Measurements from ENCODE around the gene LMNA.
"Not testable (repeated sequence)": the region's sequence is repeated elsewhere in the genome, so short reads cannot be mapped to it uniquely, and the experiment has no call there.

The LMNA gene

DNA sequence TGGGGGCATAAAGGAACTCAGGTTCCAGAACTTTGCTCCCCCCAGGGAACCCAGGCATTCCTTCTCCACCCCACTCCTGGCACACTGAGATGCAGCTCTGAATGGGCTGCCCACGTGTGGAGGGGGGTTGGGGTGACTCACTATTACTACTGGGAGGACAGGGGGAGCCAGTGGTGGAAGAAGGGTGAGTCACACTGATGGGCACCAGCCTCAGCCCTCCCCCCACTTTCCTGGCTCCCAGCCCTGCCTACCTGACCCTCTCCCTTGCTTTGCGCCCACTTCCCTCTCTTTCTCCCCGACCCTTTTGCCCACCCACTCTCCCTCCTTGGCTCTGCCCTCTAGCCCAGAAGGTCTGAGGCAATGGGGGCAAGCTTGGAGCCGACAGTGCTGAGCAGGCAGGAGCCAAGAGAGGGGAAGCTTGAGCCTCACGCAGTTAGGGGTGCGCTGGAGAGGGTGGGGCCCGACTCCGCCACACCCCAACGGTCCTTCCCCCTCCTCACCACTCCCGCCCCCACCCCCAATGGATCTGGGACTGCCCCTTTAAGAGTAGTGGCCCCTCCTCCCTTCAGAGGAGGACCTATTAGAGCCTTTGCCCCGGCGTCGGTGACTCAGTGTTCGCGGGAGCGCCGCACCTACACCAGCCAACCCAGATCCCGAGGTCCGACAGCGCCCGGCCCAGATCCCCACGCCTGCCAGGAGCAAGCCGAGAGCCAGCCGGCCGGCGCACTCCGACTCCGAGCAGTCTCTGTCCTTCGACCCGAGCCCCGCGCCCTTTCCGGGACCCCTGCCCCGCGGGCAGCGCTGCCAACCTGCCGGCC lies at the start of gene LMNA:
Gene LMNA, plus strand, starts transcription at position 611 of the 818 bp plus-strand sequence. CDS start 208 bp downstream, outside the sequence.
- peak; percentile 61 to 65 for DNase-seq (ENCODE audit: low read depth in 2 of 2)

DNA sequence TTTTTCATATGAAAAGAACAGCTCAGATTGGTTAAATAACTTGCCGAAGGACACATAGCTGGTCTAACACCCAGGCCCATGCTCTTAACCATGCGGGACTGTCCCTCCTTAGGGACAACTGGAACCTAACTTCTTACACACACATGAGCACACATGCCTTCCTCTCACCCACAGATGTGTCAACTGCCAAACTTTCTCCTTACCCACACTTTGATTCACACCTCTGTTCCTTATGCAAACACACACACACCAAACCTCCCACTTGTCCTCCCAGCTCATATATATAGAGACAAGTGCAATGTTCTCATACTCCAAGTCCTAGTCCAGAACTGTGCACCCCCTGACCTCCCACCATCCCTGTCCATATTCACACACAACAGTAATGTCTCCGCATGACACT lies 49.3 kb upstream of the LMNA start:
- no peak for DNase-seq (ENCODE audit: low read depth in 2 of 2)

DNA sequence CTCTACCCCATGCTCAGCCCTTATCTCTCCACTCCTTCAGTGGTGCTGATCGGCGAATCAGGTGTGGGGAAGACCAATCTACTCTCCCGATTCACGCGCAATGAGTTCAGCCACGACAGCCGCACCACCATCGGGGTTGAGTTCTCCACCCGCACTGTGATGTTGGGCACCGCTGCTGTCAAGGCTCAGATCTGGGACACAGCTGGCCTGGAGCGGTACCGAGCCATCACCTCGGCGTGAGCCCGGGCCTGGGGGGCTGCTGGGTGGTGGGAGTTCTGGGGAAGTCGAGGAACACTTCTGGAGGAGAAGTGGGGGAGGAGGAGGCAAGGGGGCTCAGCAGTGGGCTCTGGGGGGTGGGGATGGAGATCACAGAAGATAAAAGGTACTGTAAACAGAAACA lies 48.6 kb upstream of the LMNA start:
- no peak for DNase-seq (ENCODE audit: low read depth in 2 of 2)

DNA sequence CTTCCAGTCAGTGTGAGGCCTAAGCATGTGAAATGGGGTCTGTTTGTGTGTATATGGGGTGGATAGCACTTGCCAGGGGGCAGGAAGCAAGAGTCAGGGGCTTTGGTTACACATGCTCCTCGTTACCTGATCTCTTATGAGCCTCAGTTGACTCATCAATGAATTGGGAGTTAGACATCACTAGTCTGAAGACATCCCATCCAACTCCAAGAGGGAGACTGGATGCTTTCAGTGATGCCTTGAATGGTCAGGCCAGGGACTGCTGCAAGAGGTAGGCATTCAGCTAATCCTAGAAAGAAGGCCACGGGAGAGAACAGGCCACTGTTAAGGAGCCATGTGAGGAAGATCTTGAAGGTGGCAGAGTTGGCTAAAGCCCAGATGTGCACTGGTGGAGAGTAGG lies 47.2 kb upstream of the LMNA start:
- no peak for DNase-seq (ENCODE audit: low read depth in 2 of 2)

DNA sequence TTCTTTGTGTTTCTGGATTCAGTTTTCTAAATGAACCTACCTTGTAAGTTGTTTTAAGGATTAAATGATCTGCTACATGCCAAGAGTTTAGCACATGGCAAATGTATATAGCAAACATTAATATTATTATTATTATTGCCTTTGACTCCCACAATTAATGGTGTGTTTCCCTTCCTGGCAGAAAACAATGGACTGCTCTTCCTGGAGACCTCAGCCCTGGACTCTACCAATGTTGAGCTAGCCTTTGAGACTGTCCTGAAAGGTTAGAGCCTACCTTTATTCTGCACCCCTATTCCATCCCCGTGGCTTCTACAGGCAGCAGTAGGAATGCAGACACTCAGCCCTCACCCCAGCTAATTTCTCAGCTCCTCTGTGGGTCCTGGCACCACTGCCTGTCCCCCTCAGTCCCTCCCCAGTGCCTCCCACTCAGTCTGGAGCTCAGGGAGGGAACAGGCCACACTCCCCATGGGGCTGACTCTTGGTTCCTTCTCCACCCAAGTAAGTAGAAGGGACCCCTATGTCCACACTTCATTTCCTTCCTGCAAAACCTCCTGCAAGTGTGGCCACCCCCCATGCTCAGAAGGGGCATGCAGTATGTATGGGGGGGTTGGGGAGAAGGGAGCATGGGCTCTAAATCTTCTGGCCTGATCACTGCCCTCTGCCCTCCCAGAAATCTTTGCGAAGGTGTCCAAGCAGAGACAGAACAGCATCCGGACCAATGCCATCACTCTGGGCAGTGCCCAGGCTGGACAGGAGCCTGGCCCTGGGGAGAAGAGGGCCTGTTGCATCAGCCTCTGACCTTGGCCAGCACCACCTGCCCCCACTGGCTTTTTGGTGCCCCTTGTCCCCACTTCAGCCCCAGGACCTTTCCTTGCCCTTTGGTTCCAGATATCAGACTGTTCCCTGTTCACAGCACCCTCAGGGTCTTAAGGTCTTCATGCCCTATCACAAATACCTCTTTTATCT lies 44.7 kb upstream of the LMNA start:
- DNase-seq (ENCODE audit: low read depth in 2 of 2) = no peak

DNA sequence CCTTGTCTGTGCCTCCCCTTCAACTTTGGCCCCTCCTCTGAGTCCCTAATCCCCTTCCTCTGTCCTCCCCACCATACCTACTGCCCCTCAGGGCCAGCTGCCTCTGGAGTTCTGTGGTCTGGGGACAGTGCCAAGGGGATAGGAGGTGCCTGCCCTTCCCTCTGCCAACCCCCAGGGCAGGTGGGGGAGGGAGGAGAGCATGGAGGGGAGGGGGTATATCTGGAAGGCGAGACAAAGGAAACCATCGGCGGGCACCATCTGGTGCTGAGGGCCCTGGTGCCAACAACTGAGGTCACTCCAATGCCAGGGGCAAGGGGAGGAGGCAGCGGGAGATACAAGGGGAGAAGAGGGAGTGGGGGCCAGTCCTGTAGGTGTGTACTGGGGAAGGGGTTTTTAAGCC lies 44.0 kb upstream of the LMNA start:
- no peak for DNase-seq (ENCODE audit: low read depth in 2 of 2)

DNA sequence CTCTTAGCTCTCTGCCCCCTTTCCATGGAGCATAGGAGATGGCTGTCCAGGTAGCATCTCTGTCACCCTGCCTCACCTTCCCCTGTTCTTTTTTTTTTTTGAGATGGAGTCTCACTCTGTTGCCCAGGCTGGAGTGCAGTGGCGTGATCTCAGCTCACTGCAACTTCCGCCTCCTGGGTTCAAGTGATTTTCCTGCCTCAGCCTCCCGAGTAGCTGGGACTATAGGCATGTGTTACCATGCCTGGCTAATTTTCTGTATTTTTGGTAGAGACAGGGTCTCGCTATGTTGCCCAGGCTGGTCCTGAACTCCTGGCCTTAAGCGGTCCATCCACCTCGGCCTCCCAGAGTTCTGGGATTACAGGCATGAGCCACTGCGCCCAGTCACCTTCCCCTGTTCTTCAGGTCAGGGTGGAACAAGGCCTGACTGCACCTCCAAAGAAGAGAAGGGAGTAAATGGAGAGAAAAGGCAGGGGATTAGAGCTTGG lies 43.1 kb upstream of the LMNA start:
- DNase-seq (ENCODE audit: low read depth in 2 of 2) = not testable (repeated sequence)

DNA sequence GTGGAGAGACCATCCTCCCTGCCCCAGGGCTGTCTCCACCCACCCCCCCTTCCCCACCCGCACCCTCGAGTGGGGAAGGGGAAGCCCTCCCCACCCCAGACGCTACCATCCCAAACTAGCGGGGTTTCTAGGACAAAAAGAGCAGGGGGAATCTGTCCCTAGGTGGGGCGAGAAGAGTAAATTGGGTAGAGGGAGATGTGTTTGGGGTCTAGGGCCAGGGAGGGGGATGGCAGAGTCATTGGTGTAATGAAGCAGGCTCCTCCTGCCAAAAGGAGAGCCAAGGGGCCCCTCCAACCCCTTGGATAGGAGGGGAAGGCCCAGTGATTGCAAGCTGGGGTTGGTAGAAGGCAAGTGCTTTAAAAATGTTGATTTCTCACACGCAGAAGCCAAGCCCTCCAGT lies 42.3 kb upstream of the LMNA start:
- DNase-seq (ENCODE audit: low read depth in 2 of 2) = no peak

DNA sequence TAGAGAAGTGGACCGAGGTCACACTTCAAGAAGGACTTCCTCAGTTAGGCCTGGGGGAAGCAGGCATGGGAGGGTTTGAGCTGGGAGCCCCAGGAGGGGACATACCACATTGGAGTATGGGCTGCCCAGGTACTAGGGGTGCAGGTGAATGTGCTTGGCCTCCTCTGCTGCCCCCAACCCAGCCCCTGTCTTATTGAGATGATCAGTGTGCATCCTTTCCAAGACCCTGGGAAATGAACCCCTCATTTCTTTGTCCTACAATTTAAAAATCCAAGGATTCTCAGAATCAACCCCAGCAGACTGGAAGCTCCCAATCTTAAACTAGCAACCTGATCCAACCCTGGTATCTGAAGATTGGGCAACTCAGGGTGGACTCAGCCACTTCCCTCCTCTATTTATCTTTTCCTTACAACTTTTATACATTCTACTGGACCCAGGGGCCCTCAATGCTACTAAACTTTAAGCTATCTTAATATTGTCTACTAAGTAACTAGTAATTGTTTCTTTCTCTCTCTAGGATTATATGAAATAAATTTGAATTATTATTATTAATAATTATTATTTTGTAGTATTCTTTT lies 41.3 kb upstream of the LMNA start:
- DNase-seq (ENCODE audit: low read depth in 2 of 2) = no peak

DNA sequence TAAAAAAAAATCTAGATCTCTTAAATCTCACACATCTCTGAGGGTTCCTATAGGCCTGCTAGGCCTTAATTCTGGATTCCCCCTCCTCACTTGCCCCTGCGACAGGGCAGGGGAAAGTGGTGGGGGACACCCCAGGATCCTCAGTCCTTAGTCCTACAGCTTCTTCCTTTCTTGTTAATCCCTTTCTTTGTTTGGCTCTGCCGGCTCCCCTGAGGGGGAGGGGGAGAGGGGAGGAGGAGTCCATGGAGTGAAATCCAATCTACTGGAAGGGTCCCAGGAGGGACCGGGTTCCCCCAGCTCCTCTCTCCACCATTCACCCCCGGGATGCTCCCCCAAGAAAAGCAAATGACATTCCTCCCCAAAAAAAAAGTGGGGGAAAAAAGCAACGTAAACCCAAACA lies 40.8 kb upstream of the LMNA start:
- DNase-seq (ENCODE audit: low read depth in 2 of 2) = no peak

DNA sequence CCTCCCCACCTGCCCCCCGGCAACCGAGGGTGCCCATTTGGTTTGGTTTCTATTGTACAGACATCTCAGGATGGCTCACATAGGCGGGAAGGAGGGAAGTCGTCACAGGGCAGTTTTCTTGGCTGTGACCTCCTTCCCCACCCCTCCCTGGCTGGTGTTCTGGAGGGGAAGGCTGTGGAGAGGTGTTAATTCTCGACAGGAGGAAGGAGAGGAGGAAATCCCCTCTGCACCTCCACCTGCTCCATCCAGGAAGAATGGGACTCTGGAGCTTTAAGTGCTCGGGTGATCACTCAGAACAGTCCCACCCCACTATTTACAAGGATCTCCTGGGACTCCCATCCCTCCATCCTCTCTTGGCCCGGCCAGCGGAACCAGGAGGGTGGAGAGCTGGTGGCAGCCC lies 39.9 kb upstream of the LMNA start:
- no peak for DNase-seq (ENCODE audit: low read depth in 2 of 2)

DNA sequence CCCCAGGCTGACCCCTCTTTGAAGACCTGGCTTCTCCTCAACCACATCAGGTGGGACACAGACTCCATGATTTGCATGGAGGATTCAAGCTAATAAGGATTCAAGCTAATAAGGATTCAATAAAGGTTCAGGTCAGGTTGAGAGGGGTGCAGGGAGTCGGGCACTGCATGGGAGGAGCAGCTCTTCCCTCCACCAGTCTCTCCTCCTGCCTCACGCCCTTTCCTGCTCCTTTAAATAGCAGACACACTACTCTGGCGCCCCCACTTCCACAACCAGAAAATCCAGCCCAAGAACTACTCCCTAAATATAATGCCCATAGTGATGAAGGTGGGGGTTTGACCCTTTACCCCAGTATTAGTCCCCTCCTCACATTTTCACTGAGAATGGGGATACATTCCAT lies 39.3 kb upstream of the LMNA start:
- no peak for DNase-seq (ENCODE audit: low read depth in 2 of 2)

DNA sequence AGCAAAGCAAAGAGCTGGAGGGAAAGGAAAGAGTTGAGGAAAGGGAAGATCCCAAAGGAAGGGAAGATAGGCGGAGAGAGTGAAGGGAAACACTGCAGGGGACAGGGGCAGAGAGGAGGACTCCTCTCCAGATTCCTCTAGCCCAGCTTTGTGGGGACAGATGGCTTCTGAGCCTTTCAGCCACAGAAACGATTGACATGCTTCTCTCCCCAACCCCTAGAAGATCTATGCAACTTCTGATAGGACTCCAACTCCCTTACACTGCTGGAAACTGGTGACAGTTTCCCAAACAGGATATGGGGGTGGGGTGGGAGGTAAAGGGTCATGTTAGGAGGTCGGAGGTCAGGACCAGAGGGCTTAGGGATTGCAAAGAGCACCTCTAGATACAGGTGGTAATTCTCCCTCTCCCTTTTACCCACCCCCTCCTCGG lies 38.7 kb upstream of the LMNA start:
- no peak for DNase-seq (ENCODE audit: low read depth in 2 of 2)

DNA sequence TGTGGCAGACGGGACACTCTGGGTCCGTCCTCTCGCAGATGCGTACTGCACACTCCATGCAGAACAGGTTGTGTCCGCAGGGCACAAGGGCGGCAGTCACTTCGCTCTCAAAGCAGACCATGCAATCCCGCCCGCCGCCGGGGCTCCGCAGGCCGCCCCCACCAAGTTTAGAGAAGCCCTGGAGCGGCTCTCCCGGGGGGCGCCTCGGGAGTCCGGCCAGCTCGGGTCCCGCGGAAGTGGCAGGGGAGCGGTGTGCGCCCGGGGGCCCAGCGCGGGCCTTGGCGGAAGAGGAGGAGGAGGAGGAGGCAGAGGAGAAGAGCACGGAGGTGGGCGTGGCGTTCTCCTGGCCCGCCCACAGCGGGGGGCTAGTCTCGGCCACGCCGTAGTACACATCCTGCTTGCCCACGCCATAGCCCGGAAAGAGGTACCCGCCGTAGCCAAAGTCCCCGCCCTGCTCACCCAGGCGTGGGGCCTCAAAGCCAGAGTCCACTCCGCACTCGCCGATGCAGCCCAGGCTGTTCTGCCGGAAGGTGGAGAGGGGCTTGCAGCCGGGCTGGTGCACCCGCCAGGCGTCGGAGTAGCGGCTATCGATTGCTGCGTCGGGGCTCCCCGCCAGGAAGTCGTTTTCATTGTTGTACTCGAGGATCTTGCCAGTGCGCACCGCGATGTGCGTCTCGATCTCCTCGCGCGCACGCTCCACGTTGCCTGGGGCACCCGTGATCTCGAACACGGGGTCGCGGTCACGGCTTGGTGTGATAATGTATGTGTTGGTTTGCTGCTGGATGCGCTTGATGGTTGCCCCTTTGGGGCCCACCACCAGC lies 37.7 kb upstream of the LMNA start:
- DNase-seq (ENCODE audit: low read depth in 2 of 2) = no peak

DNA sequence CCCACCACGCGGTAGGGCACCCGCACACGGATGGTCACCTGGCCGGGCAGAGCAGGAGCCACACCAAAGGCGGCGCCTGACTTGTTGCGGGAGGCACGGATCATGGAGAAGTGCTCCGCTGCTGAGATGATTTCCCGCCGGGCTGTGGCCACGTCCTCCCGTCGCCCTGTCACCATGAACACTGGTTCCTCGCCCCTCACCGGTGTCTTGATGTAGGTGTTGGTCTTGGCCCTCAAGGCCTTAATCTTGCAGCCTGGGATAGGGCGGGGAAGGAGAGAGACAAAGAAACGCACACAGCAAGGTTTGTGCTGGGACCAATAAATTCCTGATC lies 37.1 kb upstream of the LMNA start:
- no peak for DNase-seq (ENCODE audit: low read depth in 2 of 2)

DNA sequence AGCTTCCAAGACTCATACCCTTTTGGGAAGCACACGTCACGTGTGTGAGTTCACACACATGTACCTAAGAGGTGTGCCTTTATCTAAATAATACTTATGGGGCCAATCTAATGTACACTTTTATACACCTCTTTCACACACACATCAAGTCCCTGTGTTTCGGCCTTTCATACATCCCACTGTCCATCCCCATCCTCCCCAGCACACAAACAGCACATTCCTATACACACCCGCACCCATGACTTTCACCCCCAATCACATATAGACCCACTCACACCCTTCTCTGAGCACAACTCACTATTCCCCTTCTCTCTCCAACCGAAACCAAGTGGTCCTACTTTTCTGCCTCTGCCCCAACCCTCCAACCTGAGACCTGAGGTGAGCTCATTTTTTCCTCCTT lies 35.8 kb upstream of the LMNA start:
- no peak for DNase-seq (ENCODE audit: low read depth in 2 of 2)

DNA sequence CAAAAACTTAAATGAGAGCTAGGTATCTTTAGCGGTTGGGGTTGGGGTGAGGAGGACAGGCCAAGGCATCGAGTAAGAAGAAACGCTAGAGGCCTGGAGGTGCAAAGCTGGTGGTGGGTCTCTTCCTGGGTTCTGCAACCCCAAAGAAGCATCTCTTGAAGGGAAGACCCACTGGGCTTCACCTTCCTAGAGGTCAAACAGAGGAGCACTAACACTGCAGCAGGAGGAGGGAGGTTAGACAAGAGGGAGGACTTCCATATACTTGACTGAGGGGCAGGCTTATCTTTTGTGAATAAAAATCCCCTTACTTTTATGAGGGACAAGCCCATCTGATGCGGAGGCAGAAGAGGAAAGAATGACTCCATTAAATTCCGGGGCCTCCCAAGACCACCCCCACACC lies 34.7 kb upstream of the LMNA start:
- DNase-seq (ENCODE audit: low read depth in 2 of 2) = no peak

DNA sequence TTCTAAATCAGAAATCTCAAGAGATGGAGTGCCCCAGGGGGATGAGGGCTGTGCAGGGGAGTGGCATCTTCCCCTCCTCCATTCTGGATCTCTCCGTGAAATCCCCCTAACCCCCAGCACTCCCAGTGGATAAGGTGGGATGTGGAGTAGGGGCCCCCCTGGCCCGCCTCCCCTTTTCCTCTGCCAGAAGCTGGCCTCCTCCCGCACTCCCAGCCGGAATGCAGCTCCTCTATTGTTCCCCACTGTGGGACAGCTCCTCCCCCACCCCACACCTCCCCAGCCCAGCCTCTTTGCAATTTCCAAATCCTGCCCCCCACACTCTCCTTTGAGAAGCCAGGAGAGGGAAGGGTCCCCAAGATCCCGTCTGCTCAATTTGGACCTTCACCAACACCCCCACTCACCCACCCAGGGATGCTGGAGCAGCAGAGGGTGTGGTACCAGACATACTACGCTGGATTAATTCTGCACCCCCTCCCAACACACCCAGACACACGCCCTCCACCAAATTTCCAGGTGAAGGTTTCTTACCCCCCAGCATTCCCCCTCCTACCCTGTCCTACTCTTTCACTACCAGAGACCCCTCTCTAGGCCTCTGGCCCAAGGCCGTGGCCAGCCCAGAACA lies 34.2 kb upstream of the LMNA start:
- no peak for DNase-seq (ENCODE audit: low read depth in 2 of 2)

DNA sequence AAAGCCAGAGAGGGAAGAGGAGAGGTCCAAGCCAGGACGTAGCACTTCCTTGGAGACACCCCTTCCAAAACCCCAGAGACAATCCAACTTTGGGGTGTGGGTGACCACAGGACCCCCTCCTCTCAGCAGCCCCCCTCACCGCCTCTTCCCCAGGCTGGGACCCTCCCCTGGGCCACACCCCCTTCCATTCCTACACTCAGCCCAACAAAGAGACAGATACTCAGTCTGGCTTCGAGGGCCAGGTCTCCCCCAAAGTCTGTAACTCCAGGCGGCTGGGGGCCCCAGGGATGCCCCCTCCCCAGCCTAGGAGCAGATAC lies 33.7 kb upstream of the LMNA start:
- DNase-seq (ENCODE audit: low read depth in 2 of 2) = no peak

DNA sequence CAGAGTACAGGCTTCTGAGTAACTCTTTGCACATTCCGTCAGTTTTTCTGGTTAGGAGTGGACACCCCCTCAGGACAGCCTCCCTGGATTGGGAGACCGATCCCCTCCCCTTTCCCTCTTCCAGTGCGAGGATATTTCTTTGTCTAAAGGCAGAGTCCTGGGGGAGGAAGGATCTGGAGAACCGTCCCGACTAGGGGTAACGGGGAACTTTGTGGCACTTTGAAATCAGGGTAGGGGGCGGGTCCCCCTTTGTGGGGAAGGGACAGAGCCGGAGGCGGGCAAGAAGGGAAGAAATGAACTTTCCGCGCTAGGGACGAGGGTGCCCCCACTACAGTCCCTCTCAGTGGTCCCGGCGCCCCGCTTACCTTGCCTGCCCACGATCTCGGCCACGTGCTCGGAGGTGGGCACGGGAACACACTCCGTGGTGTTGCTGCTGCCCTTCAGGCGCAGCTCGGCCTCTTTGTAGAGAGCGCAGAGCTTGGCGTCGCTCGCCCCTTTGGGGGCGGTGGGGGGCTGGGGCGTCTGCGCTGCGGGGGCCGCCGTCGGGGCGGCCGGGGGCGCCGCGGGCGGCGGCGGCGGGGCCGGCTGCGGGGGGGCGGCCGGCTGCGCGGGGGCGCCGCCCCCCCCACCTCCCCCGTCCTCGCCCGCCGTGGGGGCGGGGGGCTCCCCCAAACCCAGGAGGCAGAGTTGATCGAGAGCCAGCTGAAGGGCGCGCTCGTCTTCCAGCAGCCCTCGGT lies 33.2 kb upstream of the LMNA start:
- no peak for DNase-seq (ENCODE audit: low read depth in 2 of 2)

DNA sequence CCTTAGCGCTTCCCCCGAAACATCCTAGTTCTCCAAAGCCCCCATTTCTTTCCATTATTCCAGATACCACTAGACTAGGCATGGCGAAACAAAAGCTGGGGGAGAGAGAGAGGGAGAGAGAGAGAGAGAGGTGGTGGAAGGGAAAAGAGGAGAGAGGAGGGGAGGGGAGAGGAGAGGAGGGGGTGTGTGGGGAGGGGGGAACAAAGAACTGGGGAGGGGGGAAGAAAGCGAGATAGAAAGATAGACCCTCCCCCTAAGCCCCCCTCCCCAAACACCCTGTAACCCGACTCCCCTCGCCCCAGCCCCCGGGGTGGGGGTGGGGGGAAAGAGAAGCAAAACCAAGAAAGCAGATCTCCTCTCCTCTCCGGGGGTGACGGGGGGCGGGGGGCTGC lies 32.6 kb upstream of the LMNA start:
- DNase-seq (ENCODE audit: low read depth in 2 of 2) = no peak
